SKM-1 (cell line): ENCODE measurements around the gene KIF13A.
"Not testable (repeated sequence)": the region's sequence is repeated elsewhere in the genome, so short reads cannot be mapped to it uniquely, and the experiment has no call there.

Experiments
- DNase-seq: peaks from one replicate; lab custom pipeline; 2025; ENCODE audit not compliant: unreplicated experiment; lab: John Stamatoyannopoulos, UW

The KIF13A gene

DNA sequence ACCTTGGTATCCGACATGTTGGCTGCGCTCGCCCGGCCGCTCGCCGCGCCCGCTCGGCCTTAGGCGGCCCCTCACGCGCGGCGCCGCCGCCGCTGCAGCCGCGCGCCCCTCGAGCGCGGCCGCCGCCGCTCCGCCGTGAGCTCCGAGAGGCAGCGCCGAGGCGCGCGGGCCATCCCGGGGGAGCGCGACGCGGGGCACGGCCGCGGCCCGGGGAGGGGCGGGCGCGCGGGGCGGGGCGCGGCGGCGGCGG is at the start of gene KIF13A:
Gene KIF13A (minus strand): TSS at position 189 of the 250 bp plus-strand sequence. CDS start 172 bp downstream, at position 17.
- DNase-seq: no peak

DNA sequence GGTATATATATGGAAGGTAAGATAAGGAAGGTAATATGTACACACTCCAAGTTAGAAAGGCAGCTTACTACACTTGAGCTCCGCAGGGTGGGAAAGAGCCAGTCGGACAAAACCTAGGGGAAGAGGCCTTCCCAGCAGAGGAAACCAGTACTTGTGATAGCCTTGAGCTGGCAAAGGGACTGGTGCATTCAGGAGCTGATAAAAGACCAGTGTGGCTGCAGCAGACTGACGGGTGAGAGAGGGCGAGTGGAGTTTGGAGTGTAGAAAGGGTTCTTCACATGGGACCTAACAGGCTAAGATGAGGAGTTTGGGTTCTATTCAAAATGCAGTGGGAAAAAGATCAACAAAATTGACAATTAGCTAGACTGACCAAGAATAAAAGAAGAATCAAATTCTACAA is 49.3 kb upstream of the KIF13A start:
- no peak for DNase-seq

DNA sequence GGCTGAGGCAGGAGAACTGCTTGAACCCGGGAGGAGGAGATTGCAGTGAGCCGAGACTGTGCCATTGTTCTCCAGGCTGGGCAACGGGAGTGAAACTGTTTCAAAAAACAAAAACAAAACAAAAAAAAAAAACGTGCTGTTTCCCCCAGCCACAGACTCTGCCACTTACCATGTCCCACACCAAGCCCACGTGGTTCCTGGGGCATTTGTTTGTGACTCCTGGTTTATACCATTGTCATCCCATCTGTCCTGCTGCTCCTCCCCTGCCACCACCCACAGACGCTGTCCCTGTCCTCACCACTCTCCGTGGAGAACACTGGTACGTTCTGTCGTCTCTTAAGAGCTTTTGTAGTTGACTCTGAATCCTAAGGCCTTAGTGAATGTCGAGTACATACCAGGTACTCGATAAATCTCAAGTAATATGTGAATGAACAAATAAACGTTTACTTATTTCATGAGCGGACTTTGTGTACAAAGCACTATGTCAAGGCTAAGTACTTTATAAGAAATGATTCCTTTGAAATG is 48.0 kb upstream of the KIF13A start:
- DNase-seq: no peak

DNA sequence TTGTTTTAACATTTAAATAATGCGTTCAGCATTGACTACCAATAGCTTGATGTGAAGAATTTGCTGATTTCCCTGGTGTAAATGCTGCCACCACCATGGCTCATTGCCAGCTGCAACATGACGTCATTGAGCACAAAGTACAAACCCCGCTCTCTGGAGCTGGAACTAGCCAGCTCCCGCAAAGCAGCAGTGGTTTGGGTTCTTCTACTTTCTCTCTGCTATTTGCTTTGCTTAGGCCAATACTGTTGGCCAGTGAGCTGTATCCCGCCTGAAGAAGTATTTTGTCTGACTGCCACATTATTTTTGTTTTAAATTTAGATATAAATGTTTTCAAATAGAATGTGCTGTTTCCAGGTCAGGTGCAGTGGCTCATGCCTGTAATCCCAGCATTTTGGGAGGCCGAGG is 47.4 kb upstream of the KIF13A start:
- DNase-seq: no peak

DNA sequence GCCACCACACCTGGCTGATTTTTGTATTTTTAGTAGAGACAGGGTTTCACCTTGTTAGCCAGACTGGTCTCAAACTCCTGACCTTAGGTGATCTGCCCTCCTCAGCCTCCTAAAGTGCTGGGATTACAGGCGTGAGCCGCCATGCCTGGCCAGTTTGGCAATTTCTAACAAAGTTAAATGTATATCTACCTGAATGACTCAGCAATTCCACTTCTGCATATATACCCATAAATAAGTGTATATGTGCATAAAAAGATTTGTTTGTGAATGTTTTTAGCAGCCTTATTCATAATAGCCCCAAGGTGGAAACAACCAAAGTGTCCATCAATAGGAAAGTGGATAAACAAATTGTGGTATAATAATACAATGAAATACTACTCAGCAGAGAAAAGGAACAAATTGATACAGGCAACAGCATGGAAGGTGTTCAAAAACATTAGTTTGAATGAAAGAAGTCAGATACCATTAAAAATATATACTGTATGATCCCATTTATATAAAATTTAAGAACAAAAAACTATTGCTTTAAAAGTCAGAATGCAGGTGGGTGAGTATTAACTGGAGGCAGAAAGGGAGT is 44.3 kb upstream of the KIF13A start:
- DNase-seq: no peak

DNA sequence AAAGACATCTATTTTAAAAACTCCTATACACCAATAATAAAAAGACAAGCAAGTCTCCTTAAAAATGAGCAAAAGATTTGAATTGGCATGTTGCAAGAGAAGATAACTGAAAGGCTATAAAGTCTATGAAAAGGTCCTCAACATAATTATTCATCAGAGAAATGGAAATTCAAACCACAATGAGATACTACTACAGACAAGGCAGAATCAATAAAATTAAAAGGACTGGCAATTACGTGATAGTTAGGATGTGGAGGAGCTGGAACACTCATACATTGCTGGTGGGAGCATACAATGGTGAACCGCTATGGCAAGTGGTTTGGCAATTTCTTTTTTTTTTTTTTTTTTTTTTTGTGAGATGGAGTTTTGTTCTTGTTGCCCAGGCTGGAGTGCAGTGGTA is 43.8 kb upstream of the KIF13A start:
- no peak for DNase-seq

DNA sequence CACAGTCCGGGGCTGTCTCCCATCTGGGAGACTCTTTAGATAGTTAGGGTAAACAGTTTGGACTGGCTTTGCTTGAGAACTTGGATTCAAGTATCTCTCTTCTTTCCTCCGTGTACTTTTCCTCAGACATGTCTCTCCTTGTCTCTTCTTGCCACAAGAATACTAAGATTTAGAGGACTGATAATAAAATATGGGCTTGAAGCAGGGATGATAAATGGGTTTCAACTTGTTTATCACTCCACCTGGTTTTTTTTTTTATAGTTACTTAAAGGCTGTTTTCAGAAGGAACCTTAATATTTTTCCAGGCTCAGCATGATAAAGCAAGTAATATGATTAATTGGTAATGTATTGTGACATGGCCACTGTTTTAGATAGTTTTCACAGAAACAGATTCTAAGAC is 40.9 kb upstream of the KIF13A start:
- DNase-seq: no peak

DNA sequence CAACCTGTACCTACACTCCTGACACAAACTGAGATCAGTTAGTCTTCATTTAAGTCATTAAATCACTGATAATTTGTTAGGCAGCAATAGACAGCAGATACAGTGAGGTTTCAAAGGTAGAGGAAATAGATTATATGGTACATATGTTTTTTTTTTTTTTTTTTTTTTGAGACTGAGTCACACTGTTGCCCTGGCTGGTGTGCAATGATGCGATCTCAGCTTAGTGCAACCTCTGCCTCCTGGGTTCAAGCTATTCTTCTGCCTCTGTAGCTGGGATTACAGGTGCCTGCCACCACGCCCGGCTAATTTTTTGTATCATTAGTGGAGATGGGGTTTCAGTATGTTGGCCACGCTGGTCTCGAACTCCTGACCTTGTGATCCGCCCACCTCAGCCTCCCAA is 38.2 kb upstream of the KIF13A start:
- no peak for DNase-seq

DNA sequence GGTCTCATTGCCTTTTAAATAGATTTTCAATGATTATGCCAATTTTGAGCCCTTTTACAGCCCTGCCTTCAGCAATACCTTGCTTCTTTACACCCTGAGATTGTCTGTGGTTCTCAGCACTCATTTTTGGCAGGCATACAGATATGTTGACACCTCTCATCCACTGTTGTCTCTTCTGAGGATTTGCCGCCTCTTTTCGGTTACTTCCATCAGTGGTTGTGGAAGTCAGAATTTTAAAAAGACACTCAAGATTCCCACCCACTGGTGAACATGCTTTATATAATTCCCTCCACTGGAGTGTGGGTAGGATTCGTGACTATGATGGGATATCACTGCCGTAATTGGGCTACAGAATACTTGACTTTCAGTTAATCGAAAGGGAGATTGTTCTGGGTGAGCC is 37.4 kb upstream of the KIF13A start:
- no peak for DNase-seq

DNA sequence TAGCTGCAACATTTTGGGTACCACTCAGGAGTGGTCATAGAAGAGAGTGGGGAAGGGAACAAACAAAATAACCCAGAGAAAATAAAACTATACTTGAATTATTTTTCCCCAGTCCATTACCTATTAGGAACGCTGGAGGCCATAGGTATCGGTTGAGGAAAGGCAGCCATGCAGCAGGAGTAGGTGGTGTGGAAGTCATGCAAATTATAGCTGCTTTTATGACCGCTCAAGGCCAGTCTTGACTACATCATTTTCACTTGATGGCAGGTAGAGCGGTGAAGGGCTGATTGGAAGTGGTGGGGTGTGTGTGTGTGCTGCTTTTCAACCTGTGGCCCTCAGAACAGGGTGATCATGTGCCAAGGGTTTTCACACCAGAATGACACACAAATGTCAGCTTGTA is 36.5 kb upstream of the KIF13A start:
- no peak for DNase-seq

DNA sequence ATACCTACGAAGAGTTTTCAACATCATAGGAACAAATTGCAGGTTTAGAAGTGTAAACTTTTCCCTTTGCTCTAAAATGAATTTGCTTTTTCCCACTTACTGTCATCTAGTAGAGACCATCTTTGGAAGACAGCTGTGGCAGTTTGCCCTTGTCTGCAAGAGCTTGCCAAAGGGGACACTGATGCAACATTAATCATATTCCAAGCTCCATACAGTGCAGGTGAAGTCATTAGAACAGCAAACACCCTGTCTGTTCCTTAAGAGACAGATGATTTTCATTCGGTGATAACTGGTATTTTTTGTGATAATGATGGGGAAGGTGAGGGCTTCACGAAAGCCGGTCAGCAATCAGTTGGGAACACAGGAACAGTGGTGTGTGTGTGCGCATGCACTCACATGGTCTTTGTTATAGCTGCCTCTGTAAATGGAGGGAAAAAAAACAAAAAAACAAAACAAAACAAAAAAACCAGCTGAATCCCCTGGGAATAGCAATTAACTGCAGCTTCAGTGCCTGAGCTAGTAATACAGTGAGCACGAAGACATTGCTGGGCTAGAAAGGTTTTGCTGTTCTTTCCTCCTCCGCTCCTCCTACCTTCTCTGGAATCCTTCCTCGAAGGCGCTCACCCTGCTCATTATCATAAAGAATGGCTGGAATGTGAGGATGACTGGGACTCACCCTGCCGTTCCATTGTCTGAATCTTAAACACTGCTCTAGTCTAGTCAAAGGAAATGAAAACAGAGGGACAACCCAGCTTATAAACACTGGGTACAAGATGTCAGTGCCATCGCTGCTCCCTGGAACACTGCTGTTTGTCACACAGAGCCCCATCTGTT is 35.2 kb upstream of the KIF13A start:
- DNase-seq: no peak

DNA sequence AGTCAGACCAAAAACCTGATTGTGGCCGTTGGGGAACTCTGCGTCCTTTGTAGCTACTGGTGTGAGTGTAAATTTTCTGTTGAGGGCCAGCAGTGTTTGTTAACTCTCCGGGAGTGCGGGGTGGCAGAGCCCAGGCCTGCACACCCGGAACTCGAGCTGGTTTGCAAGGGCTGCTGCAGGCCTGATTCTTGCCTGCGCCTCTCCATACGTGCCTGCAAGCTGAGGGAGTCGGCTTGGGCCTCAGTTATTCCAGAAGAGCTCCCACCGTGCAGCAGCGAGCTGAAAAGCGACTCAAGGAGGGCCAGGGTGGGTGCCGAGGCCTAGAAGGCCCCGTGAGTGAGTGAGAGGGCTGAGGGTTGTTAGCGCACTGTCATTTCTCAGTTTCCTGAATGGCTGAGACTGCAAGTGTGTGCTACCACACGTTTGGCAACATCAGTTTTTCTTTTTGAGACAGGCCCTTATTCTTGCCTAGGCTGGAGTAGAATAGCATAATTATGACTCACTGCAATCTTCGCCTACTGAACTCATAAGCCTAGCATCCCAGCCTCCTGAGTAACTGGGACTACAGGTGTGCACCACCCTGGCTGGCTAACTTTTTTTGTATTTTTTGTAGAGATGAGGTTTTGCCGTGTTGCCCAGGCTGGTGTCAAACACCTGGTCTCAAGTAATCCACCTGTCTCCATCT is 33.9 kb upstream of the KIF13A start:
- no peak for DNase-seq

DNA sequence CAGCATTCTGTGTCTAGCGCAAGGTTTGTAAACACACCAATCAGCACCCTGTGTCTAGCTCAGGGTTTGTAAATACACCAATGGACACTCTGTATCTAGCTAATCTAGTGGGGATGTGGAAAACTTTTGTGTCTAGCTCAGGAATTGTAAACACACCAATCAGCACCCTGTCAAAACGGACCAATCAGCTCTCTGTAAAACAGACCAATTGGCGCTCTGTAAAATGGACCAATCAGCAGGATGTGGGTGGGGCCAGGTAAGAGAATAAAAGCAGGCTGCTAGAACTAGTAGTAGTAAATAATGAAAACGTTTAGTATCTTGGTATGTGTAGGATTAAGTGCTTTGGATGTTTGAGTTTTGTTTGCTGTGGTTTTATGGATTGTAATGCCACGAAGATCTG is 33.1 kb upstream of the KIF13A start:
- not testable (repeated sequence) for DNase-seq

DNA sequence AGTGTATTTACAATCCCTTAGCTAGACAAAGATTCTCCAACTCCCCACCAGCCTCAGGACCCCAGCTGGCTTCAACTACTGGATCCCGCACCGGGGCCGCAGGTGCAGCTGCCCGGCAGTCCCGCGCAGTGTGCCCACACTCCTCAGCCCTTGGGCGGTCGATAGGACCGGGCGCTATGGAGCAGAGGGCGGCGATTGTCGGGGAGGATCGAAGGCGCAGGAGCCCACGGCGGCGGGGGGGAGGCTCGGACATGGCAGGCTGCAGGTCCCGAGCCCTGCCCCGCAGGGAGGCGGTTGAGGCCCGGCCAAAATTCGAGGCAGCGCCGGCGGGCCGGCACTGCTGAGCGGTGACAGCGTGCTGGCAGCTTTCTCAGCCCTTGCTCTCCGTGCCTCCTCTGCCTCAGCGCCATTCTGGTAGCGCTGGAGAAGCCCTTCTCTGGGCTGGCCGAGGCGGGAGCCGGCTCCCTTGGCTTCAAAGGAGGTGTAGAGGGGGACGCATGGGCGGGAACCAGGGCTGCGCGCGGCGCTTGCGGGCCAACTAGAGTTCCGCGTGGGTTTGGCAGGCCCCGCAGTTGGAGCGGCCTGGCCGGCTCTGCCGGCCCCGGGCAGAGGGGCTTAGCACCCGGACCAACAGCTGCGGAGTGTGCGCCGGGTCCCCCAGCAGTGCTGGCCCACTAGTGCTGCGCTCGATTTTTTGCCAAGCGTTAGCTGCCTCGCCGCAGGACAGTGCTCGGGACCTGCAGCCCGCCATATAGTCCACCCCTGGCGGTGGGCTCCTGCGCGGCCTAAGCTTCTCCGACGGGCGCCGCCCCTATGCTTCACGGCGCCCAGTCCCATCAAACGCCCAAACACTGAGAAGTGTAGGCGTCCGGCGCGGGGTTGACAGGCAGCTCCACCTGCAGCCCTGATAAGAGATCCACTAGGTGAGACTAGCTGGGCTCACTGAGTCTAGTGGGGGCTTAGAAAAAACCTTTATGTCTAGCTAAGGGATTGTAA is 32.4 kb upstream of the KIF13A start:
- DNase-seq: no peak

DNA sequence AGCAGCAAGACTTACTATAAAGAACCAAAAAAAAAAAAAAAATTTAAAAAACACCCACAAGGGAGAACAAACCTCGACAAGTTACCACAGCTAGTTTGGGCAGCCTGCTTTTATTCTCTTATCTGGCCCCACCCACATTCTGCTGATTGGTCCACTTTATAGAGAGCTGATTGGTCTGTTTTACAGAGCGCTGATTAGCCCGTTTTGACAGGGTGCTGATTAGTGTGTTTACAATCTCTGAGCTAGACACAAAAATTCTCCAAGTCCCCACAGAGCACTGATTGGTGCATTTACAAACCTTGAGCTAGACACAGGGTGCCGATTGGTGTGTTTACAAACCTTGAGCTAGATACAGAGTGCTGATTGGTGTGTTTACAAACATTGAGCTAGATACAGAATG is 31.7 kb upstream of the KIF13A start:
- DNase-seq: not testable (repeated sequence)

DNA sequence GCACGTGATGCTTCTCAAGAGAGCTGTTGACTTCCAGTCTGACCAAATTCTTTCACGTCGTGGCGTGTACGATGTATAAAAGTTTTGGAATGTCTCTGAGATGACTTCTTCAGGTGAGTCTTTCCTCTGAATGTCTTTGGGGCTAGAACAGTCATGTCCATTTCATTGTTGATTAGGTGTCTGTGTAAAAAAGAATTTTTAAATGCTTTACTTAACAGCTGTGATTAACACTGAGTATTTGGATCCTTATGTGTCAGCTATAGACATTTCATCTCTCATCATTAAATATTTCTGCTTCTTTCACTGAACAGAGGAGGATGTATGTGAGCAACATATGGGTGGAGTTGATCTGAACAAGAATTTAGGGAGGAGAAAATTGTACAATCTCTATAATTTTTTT is 29.3 kb upstream of the KIF13A start:
- DNase-seq: no peak

DNA sequence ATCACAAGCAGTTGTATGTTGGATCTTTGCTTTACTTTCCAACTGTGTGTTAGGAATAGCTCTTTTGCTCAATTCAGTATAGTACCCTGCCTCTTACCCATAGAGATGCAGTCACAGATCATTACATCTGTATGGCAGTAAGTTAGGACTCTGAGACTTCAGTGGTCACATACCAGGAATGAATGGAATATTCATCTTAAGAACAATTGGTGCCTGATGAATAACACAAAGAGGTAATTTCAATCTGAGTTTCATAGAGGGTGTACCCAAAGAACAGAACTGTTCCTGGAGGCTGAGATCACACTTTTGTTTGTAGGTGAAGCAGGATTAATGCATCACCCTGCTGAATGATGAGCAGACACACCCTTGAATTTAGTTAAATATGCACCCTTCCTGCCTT is 28.7 kb upstream of the KIF13A start:
- DNase-seq: no peak

DNA sequence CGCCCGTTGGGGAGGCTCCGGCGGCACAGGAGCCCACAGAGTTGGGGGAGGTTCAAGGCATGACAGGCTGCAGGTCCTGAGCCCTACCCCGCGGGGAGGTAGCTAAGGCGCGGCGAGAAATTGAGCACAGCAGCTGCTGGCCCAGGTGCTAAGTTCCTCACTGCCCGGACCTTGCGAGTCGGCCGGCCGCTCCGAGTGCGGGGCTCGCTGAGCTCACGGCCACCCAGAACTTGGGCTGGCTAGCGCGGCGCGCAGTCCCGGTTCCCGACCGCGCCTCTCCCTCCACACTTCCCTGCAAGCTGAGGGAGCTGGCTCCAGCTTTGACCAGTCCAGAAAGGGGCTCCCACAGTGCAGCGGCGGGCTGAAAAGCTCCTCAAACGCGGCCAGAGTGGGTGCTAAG is 23.9 kb upstream of the KIF13A start:
- no peak for DNase-seq

DNA sequence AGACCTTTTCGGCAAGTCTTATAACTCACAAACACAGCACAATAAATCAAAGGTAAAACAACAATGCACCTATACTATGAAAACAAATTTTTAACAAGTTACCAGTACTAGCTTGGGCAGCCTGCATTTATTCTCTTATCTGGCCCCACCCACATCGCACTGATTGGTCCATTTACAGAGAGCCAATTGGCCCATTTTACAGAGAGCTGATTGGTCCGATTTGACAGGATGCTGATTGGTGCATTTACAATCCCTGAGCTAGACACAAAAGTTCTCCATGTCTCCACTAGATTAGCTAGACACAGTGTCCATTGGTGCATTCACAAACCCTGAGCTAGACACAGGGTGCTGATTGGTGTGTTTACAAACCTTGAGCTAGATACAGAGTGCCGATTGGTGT is 23.1 kb upstream of the KIF13A start:
- DNase-seq: not testable (repeated sequence)

DNA sequence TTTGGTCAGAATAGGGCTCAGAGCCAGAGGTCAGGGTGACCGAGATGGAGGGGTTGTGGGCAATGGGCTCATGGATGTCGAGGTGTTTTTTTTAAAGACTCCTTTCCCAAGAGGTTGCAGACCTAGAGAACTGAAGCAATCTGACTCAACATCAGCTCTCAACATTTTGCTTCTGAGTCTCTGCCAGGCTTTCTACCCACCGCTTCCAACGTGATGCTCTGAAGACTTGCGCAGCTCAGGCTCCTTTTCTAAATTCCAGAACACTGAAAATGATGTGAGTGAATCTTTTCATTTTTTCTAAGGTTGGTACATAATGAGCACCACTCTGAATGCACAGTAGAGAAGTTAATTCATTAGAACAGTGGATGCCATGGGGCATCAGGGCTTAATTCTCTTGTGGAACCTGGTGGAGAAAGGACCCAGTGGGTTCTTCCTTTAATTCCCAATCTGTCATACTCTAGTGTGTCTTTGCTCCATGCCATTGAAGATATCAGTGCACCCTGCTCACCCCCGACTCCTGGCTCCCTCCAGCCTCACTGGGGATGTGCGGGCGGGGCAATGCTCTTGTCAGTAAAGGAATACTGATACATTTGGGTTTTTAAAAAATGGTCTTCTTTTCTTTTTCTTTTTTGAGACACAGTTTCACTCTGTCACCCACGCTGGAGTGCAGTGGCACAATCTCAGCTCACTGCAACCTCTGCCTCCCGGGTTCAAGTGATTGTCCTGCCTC is 17.0 kb upstream of the KIF13A start:
- no peak for DNase-seq
